GM18526 (cell line): Measurements from ENCODE around the gene ANKRD62.

Source experiments
- POLR2A ChIP-seq: IDR thresholded peaks from 3 replicates; pipeline ENCODE4 v1.6.1; 2011; ENCODE audit not compliant: insufficient read length; ENCODE audit errors: extremely low read depth

Gene ANKRD62

DNA sequence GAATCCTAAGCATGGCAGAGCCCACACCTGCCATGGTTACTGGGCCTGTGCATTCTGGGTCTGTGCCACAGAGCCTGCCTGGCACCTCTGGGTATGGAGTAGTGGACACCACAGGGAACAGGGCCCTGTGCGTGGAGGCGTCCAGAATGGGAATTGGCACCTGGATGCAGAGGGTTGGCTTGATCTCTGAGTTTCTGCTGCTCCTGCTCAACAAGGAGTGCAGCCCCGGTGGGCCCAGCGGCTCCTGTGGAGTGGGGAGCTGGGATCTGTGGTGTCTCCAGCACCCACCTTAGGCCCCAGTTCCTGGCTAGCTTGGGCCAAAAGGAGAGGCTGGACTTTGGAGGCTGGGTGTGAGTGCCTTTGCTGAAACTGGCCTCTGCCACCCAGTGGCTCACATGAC is 7.9 kb upstream of the ANKRD62 start:
- no peak for TF ChIP-seq POLR2A

DNA sequence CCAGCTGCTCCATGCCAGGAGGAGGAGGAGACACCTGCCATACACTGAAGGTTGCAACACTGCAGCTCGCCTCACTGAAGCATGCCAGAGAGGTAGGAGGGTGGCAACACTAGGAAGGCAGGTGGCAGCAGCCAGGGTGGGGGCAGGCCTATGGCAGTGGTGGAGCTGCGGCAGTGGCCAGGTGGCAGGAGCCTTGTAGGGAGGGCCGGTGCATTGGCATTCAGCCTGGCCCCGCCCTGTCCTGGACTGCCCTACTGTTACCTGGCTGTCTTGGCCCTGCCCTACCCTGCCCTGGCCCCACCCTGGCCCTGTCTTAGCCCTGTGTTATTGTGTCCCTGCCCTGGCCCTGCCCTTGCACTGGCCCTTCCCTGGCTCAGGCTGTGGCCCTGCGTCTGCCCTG is 7.4 kb upstream of the ANKRD62 start:
- no peak for TF ChIP-seq POLR2A

DNA sequence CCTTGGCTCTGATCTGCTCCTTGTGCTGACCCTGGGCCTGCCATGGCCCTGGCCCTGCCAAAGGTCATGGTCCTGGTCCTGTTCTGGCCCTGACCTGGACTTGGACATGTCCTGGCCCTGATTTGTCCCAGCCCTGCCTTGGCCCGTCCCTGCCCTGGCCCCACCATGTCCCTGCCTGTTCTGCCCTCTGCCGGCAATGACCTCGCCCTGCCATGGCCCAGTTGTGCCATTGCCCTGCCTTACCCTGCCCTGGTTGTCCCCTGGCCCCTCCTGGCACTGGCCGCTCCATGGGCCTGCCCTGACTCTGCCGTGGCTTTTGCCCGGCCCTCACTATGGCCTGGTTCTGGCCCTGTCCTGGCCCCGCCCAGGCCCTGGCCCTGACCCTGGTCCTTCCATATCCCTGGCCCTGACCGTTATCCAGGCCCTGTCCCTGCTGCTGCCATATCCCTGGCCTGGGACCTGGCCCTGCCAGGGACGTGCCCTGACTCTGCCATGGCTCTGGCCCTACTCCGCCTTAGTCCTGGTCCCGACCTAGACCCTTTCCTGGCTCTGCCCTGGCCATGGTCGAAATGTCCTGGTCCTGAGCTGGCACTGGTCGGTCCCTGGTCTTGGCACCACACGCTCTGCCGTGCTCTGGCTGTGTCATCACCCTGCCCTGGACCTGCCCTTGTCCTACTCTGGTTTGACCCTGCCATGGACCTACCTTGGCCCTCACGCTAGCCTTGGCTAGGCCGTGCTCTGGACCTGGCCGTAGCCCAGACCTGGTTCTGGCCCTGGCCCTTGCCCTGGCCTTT is 6.8 kb upstream of the ANKRD62 start:
- TF ChIP-seq POLR2A, result no peak

DNA sequence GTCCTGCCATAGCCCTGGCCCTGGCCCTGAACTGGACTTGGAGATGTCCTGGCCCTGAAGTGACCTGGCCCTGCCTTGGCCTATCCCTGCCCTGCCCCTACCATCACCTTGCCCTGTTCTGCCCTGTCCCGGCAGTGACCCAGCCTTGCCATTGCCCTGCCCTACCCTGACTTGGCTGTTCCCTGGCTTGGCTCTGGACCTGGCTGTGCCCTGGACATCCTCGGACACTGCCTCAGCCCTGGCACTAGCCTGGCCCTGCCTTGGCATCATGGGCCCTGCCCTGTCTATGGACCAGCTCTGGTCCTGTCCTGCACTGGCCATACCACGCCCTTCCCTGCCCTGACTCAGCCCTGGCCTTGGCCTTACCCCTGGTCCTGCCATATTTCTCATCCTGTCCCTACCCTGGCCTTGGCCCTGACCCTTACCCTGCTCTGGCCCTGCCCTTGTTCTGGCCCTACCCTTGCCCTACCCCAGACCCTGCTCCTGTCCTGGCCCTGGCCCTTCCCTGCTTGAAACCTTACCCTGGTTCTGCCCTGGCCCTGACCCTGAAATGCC is 6.1 kb upstream of the ANKRD62 start:
- no peak for TF ChIP-seq POLR2A

DNA sequence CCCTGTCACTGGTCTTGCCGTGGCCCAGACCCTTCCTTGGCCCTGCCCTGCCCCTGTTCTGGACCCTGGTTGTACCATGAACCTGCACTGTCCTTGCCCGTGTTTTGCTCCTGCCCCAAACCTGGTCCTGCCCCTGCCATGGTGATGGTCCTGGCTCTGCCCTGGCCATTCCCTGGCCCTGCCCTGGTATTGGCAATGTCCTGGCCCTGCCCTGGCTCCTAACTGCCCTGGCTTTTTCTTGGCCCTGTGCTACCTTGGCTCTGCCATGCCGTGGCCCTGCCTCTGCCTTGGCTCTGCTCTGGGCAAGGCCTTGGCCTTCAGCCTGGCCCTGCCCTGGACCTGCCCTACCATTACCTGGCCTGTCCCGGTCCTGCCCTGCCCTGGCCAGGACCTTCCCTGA is 5.5 kb upstream of the ANKRD62 start:
- TF ChIP-seq POLR2A, result no peak

DNA sequence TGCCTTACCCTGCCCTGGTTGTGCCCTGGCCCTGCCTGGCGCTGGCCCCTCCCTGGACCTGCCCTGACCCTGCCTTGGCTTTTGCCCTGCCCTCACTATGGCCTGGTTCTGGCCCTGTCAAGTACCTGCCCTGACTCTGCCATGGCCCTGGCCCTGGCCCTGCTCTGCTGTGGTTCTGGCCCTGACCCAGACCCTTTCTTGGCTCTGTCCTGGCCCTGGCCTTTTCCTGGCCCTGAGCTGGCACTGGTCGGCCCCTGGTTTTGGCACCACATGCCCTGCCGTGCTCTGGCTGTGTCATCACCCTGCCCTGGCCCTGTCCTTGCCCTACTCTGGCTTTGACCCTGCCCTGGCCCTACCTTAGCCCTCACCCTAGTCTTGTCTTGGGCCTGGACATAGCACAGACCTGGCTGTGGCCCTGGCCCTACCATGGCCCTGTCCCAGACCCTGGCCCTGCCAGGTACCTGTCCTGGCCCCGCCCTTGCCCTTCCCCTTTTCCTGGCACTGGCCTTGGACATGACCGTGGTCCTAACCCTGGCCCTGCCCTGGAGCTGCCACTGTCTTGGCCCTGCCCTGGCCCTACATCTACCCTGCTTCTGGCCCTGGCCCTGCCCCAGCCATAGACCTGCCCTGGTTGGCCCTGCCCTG is 4.8 kb upstream of the ANKRD62 start:
- TF ChIP-seq POLR2A, result no peak

DNA sequence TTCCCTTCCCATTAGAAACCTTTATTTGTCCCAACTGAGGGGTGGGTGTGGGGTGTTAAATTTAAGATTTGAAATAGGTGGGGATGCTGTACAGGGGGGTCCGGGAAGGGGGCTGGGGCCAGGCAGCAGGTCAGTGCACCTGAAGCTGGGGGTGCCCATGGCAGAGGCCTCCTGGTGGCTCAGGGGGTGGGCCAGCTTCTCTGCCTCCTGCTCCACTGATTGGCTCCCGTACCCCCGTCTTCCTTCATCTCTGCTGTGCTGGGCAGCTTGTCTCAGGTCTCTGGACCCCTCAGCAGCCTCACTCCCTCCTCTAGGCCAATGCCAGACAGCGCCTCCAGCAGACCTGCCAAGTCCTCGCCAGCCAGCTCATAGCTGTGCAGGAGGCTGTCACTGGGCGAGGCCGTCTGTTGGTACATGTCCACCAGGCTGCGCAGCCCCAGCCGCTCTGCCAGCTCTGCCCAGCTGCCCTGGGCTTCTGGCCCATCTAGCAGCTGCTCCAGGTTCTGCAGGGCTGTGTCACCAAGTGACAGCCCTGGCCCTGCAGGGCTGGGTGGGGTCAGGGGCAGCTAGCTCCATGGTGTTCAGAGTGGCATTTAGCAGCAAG is 2.0 kb upstream of the ANKRD62 start:
- no peak for TF ChIP-seq POLR2A

DNA sequence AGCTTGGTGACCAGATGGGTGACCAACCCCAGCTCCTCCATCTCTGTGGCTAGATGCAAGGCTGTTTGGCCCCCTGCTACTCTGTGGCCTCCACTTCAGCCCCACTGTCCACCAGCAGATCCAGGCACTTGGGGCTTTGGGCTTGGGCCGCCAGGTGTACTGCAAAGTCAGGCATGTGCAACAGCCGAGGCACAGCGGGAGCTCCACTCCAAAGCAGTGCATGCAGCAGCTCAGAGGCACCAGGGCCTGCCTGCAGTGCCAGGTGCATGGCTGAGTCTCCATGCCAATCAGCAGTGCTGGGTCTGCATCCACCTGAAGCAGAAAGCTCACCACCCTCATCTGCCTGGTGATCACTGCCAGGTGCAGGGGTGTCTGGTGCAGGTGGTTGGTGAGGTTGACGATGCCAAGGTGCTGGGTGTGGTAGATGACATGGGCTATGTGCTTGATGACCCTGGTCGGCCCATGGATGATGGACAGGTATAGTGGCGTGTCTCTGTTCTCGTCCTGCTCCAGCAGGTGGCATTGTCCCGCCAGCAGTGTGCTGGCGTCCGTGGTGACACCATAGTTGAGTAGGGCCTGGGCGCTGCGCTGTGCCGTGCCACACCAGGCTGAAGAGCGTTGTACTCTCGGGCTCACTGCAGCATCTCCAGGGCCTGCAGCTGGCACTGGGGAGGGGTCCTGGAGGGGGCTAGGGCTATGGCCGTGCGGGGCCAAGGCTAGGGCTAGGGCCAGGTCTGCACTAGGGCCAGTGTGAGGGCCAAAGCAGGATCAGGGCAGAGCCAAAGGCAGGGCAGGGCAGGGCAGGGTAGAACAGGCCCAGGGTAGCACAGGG is 1.0 kb upstream of the ANKRD62 start:
- no peak for TF ChIP-seq POLR2A

DNA sequence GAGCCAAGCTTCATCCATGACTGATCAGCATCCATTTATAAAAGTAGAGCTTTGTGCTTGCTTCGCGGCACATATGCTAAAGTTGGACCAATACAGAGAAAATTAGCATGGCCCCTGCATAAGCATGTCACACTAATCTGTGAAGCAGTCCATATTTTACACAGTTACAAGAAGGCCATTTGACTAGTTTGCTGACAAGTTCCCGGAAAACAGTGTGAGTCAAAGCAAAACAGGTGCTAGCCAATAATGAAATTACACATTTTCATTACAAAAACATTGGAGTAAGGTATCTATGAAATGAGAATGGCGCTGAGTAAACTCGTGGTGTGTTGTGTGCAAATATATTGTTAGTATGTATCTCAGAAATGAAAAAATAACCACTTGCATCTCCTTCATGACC is 4.7 kb downstream of the ANKRD62 start:
- TF ChIP-seq POLR2A, result no peak

DNA sequence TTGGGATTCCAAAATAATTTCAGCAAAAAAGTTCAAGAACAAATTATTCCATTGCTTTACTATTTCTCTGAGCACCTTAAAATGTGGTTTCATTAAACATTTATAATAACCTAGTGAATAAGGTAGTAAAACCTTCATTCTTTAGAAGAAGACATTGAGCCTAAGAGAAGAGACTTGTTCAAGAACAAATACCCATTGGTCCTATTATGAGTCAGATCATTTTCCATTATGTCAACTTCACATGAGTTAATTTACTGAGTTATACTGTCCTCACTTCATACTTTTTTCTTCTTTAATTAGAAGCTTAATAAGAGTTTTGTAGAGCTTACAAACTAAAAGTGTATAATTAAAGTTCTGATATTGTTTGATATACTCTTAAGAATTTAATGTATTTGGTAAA is 5.5 kb downstream of the ANKRD62 start:
- TF ChIP-seq POLR2A, result no peak

DNA sequence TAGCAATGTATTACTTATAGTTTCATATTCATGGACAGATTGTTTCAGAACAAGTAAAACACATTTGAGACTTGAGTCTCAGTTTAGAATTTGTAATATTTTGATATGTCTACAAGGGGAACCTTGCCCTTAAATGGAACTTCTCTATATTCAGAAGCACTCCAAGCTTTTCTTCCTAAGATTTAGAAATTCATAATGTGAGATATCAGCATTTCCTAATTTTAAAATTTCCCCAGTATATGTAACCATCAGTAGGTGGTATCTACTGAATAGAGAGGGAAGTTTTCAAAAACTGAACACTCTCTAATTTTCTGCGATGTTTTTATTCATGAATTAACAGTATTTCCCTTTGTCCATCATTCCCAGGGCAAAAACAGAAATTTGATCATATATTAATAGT is 7.6 kb downstream of the ANKRD62 start:
- no peak for TF ChIP-seq POLR2A

DNA sequence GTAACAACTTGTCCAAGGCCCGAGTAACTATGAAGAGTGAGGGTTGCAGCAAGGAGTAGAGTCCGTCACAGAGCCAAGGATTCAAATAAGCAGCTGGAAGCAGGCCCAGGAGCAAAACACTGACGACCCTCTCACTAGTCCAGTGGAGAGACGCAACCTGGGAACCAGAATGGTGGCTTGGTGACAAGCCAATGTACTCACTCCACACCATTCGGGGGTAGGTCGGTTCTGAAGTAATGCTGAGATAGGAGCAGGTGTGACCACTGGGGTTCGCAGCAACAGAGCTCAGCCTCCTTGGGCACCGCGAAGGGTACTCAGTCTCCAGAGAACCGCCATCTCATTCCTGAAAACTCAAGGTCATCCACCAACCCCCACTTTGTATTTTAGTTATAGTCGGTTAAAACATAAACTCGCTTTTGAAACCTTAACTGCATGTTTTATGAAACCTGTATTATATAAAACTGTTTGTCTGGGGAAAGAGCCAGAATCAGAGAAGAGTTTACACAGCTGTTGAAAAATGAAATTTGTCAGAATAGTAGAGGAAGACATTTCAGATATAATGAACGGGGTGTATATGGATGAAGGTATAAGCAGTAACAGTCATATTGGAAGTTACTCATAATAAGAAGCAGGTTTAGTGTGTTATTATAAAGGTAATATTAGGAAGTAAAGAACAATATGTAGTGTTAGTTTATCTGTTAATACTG is 8.6 kb downstream of the ANKRD62 start:
- TF ChIP-seq POLR2A, result no peak

DNA sequence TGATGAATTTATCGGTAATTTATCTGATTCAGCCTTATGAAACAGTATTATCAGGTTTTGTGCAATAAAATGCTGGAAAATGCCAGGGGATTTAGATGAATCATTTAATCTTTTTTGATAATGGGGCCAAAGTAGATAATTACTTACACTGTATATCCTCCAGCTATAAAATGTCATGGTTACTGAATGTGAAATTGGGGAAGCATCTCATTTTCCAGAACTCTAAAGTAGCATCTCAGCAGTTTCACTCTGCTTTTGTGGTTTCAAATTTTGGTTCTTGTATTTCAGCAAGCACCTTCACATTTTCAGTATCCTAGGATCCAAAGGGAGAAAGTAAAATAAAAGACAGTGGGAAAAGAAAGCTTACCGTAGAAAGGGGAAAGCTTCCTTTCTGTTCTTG is 12.8 kb downstream of the ANKRD62 start:
- no peak for TF ChIP-seq POLR2A

DNA sequence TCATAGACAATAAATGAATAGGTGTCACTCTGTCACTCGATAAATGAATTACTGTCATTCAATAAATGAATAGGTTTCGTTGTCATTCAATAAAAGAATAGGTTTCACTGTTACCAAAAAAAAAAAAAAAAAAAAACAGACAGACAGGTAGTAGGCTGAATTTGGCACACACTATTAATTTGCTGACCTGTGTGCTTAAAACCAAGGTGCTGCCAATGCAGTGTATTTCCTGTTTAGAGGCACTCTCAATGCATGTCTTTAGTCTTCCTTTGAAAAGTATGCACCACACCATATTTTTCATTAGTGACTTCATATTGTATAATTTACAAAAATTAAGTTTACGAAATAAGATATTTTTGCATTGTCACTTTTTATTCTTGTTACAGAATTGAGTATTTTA is 16.2 kb downstream of the ANKRD62 start:
- no peak for TF ChIP-seq POLR2A
